ENCODE measurements around the gene TMEM270. TPM values are rescaled to one million over a fixed set of nuclear protein-coding genes. Genes with fewer than 3 reads are reported as not detected.
"Not testable (repeated sequence)": the region's sequence is repeated elsewhere in the genome, so short reads cannot be mapped to it uniquely, and the experiment has no call there.

Gene TMEM270
- total RNA-seq, 1 experiment from 2014 or later = not detected

- Histone ChIP-seq H3K27me3 (ENCODE audit: control insufficient read depth, insufficient read depth, low read length) (no peaks in the 10 kb centered on the region), H3K36me3 (replicated peaks; ENCODE audit: control insufficient read depth, insufficient read depth, low read length) (no peaks in the 10 kb centered on the region), H3K4me3 (ENCODE audit: insufficient read depth, low read depth, low read length) (no peak overlapping the region)
- DNase-seq = peak; percentile 46
Observed at GRCh38 chr7:73829505-73829904, 31.5 kb upstream of the TMEM270 start.

- Histone ChIP-seq H3K4me3 (ENCODE audit: insufficient read depth, low read depth, low read length) (no peak overlapping the region), H3K27me3 (ENCODE audit: control insufficient read depth, insufficient read depth, low read length) (no peaks in the 10 kb centered on the region), H3K36me3 (replicated peaks; ENCODE audit: control insufficient read depth, insufficient read depth, low read length) (no peaks in the 10 kb centered on the region)
- no peak for DNase-seq
Observed at GRCh38 chr7:73829921-73830680, 30.9 kb upstream of the TMEM270 start.

DNA sequence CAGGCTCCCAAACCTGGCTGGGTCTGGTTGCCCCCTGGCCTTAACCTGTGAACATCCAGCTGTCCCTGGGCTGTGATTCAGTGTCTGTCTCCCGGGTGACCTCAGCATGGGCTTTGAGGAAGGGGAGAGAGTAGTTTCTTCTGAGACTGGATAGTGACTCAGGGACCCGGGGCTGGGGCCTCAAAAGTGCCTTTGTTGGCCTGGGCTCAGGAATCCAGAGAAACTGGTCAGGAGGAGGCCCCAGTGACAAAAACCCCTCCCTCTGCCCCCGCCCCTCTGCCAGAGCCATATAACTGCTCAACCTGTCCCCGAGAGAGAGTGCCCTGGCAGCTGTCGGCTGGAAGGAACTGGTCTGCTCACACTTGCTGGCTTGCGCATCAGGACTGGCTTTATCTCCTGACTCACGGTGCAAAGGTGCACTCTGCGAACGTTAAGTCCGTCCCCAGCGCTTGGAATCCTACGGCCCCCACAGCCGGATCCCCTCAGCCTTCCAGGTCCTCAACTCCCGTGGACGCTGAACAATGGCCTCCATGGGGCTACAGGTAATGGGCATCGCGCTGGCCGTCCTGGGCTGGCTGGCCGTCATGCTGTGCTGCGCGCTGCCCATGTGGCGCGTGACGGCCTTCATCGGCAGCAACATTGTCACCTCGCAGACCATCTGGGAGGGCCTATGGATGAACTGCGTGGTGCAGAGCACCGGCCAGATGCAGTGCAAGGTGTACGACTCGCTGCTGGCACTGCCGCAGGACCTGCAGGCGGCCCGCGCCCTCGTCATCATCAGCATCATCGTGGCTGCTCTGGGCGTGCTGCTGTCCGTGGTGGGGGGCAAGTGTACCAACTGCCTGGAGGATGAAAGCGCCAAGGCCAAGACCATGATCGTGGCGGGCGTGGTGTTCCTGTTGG, 30.0 kb upstream of the TMEM270 start, which contains the start of gene CLDN4:
CLDN4 (plus strand) TSS at position 316 of the 903 bp plus-strand sequence; CDS start at position 522, 206 bp downstream.
- H3K36me3 ChIP-seq (replicated peaks; ENCODE audit: control insufficient read depth, insufficient read depth, low read length) = no peaks in the 10 kb centered on the region
- DNase-seq = peak; percentile 80
- no peaks in the 10 kb centered on the region for H3K27me3 ChIP-seq (ENCODE audit: control insufficient read depth, insufficient read depth, low read length)
- H3K4me3 ChIP-seq (ENCODE audit: insufficient read depth, low read depth, low read length) = peak within 1 kb of the TSS; percentile 14; the same call in 1 of the 2 replicates

DNA sequence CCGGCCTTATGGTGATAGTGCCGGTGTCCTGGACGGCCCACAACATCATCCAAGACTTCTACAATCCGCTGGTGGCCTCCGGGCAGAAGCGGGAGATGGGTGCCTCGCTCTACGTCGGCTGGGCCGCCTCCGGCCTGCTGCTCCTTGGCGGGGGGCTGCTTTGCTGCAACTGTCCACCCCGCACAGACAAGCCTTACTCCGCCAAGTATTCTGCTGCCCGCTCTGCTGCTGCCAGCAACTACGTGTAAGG, 29.4 kb upstream of the TMEM270 start:
- H3K27me3 ChIP-seq (ENCODE audit: control insufficient read depth, insufficient read depth, low read length) = no peaks in the 10 kb centered on the region
- peak overlapping the region; percentile 14; the same call in 1 of the 2 replicates for H3K4me3 ChIP-seq (ENCODE audit: insufficient read depth, low read depth, low read length)
- no peak for DNase-seq
- no peaks in the 10 kb centered on the region for H3K36me3 ChIP-seq (replicated peaks; ENCODE audit: control insufficient read depth, insufficient read depth, low read length)

DNA sequence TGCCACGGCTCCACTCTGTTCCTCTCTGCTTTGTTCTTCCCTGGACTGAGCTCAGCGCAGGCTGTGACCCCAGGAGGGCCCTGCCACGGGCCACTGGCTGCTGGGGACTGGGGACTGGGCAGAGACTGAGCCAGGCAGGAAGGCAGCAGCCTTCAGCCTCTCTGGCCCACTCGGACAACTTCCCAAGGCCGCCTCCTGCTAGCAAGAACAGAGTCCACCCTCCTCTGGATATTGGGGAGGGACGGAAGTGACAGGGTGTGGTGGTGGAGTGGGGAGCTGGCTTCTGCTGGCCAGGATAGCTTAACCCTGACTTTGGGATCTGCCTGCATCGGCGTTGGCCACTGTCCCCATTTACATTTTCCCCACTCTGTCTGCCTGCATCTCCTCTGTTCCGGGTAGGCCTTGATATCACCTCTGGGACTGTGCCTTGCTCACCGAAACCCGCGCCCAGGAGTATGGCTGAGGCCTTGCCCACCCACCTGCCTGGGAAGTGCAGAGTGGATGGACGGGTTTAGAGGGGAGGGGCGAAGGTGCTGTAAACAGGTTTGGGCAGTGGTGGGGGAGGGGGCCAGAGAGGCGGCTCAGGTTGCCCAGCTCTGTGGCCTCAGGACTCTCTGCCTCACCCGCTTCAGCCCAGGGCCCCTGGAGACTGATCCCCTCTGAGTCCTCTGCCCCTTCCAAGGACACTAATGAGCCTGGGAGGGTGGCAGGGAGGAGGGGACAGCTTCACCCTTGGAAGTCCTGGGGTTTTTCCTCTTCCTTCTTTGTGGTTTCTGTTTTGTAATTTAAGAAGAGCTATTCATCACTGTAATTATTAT, 28.9 kb upstream of the TMEM270 start:
- Histone ChIP-seq H3K36me3 (replicated peaks; ENCODE audit: control insufficient read depth, insufficient read depth, low read length) (no peaks in the 10 kb centered on the region), H3K27me3 (ENCODE audit: control insufficient read depth, insufficient read depth, low read length) (no peaks in the 10 kb centered on the region), H3K4me3 (ENCODE audit: insufficient read depth, low read depth, low read length) (peak overlapping the region; percentile 14; the same call in 1 of the 2 replicates)
- DNase-seq = peak; percentile 93

DNA sequence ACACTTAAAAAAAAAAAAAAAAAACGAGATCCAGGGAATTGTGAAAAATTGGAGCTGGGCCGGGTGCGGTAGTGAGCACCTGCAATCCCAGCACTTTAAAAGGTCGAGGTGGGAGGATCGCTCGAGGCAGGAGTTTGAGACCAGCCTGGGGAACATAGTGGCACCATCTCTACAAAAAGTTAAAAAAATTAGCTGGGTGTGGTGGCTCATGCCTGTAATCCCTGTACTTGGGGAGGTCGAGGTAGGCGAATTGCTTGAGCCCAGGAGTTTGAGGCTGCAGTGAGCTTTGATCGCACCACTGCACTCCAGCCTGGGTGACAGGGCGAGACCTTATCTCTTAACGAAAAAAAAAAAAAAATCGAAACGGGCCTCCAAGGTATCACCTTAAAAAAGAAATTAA, 28.2 kb upstream of the TMEM270 start:
- no peak overlapping the region for H3K4me3 ChIP-seq (ENCODE audit: insufficient read depth, low read depth, low read length)
- no peaks in the 10 kb centered on the region for H3K27me3 ChIP-seq (ENCODE audit: control insufficient read depth, insufficient read depth, low read length)
- H3K36me3 ChIP-seq (replicated peaks; ENCODE audit: control insufficient read depth, insufficient read depth, low read length) = no peaks in the 10 kb centered on the region
- DNase-seq = no peak

GRCh38 chr7:73833251-73833919, 27.6 kb upstream of the TMEM270 start:
- Histone ChIP-seq H3K36me3 (replicated peaks; ENCODE audit: control insufficient read depth, insufficient read depth, low read length) (no peaks in the 10 kb centered on the region), H3K27me3 (ENCODE audit: control insufficient read depth, insufficient read depth, low read length) (no peaks in the 10 kb centered on the region), H3K4me3 (ENCODE audit: insufficient read depth, low read depth, low read length) (no peak overlapping the region)
- peak; percentile 70 for DNase-seq

DNA sequence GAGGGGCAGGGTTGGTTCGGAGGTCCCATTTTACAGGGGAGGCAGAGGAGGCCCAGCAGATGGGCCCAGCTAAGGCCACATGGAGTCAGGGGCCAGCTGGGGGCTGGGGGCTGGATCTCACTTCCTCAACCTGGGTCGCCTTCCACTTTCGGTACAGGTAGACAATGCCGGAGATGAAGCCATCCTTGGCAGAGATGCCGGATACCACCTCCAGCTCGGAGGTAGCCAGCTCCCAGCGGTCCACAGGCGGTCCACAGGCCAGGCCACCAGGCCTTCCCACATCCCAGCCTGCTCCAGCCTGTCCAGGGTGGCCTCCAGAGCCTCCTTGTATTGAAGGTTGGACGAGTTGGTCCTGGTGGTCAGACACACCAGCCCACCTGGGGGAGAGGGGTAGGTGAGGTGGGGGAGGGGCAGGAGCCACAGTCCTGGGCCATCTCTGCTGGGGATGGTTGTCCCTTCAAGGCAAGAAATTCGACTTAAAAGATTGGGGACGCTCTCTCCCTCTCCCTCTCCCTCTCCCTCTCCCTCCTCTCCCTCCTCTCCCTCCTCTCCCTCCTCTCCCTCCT, 26.2 kb upstream of the TMEM270 start:
- H3K36me3 ChIP-seq (replicated peaks; ENCODE audit: control insufficient read depth, insufficient read depth, low read length) = no peaks in the 10 kb centered on the region; the same call in 1 of the 2 replicates
- H3K4me3 ChIP-seq (ENCODE audit: insufficient read depth, low read depth, low read length) = no peak overlapping the region
- DNase-seq = peak; percentile 26
- H3K27me3 ChIP-seq (ENCODE audit: control insufficient read depth, insufficient read depth, low read length) = no peaks in the 10 kb centered on the region

GRCh38 chr7:73837167-73837566, 23.8 kb upstream of the TMEM270 start:
- not testable (repeated sequence) for H3K4me3 ChIP-seq (ENCODE audit: insufficient read depth, low read depth, low read length); DNase-seq; H3K27me3 ChIP-seq (ENCODE audit: control insufficient read depth, insufficient read depth, low read length); H3K36me3 ChIP-seq (replicated peaks; ENCODE audit: control insufficient read depth, insufficient read depth, low read length)

GRCh38 chr7:73838642-73839041, 22.3 kb upstream of the TMEM270 start:
- Histone ChIP-seq H3K36me3 (replicated peaks; ENCODE audit: control insufficient read depth, insufficient read depth, low read length) (no peaks in the 10 kb centered on the region; the same call in 1 of the 2 replicates), H3K27me3 (ENCODE audit: control insufficient read depth, insufficient read depth, low read length) (no peaks in the 10 kb centered on the region), H3K4me3 (ENCODE audit: insufficient read depth, low read depth, low read length) (no peak overlapping the region)
- DNase-seq = peak; percentile 41

DNA sequence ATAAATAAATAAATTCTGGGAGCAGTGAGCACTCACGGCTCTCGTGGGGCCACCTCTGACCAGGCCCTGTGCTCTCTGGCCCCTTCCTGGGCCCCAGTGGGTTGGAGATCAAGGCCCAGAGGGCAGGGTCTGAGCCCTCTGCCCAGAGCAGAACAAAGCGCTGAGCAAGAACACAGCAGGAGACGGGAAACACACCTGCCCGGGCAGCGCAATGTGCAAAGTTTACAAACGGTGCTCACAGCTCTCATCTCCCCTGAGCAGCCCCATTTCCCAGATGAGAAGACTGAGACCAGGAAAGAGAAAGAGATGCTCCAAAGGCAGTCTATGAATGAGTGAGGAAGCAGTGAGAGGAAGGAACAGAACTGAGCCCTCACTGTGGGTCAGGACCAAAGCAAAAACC, 21.7 kb upstream of the TMEM270 start:
- no peak for DNase-seq
- H3K36me3 ChIP-seq (replicated peaks; ENCODE audit: control insufficient read depth, insufficient read depth, low read length) = no peaks in the 10 kb centered on the region; the same call in 1 of the 2 replicates
- no peak overlapping the region for H3K4me3 ChIP-seq (ENCODE audit: insufficient read depth, low read depth, low read length)
- no peaks in the 10 kb centered on the region for H3K27me3 ChIP-seq (ENCODE audit: control insufficient read depth, insufficient read depth, low read length)

- Histone ChIP-seq H3K27me3 (ENCODE audit: control insufficient read depth, insufficient read depth, low read length) (no peaks in the 10 kb centered on the region), H3K36me3 (replicated peaks; ENCODE audit: control insufficient read depth, insufficient read depth, low read length) (no peaks in the 10 kb centered on the region; the same call in 1 of the 2 replicates), H3K4me3 (ENCODE audit: insufficient read depth, low read depth, low read length) (no peak overlapping the region)
- peak; percentile 88 for DNase-seq
Observed at GRCh38 chr7:73839743-73840714, 20.9 kb upstream of the TMEM270 start.
